ENCODE data around the gene P2RY4.
"Not testable (repeated sequence)": the region's sequence is repeated elsewhere in the genome, so short reads cannot be mapped to it uniquely, and the experiment has no call there.

P2RY4 gene

DNA sequence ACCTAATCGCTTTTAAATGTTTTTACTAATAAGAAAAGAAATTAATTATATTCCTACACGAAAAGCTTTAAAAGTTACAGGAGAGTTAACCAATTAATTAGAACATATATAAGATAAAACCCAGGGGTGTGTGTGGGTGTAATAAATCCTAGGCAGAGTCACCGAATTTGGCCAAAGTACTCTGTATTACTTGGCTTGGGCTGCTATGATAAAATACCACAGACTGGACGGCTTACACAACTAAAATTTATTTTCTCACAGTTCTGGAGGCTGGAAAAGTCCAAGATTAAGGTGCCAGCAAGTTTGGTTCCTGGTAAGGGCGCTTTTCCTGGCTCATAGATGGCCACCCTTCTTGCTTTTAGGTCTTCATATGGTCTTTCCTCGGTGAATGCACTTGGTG lies 15.1 kb downstream of the P2RY4 start:
- no peak for DNase-seq (ENCODE audit: low read depth, low spot score)

DNA sequence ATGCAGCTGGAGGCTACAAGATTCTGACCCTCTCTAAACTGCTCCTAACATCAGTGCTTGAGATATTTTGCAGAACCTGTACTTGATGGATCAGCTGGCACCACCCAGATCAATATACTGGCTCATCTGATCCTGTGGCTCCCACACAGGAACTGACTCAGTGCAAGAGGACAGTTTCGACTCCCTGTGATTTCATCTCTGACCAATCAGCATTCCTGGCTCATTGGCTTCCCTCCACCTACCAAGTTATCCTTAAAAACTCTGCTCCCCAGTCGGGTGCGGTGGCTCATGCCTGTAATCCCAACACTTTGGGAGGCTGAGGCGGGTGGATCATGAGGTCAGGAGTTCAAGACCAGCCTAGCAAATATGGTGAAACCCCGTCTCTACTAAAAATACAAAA lies 16.4 kb downstream of the P2RY4 start:
- DNase-seq (ENCODE audit: low read depth, low spot score) = not testable (repeated sequence)

DNA sequence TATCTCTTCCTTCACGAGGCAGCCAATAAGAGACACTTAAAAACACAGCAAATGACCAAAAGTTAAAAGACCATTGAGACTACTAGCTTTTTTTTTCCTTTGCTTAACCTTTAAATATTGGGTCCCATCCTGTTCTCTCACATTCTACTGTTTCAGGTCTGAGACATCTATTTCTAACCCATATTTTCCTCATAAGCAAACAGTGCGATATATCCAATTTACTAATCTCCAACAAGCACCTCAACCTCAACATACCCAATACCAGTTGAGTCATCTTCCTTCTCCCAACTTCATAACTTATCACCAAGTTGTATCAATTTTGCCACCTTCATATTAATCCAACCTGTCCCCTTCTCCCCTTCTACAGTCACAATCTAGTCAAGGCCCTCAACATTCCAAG lies 18.5 kb downstream of the P2RY4 start:
- DNase-seq (ENCODE audit: low read depth, low spot score) = no peak

DNA sequence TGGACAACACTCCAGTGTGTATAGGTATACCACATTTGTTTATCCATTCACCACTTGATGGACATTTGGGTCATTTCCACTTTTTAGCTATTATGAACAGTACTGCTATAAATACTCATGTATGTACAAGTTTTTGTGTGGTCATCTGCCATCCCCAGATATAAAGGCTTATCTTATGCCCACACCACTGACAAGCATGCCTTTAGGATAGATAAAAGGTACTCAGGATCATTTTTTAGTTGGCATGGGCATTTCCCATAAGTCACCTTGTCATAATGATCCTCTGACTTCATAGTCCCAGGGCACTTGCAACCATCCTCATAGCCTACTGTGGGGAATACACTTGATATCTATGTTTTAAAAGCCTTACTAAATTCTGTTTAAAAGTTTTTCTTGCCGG lies 19.3 kb downstream of the P2RY4 start:
- no peak for DNase-seq (ENCODE audit: low read depth, low spot score)

DNA sequence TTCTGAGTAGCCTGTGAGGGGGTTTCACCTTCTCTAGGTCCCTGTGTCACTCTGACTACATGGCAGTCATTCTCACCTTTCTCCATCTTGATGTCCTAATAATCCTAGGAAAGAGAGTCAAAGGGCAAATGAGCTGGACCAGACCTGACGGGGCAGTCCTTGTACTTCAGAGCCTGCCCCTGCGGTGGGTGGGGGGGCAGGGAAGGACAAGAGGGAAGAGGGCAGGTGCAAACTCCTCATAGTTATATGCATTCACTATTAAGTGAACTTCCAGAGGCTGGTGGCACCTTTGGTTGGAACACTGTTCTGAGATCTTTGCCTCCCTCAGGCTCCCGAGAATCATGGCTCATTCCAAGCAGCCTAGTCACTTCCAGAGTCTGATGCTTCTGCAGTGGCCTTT lies 25.6 kb downstream of the P2RY4 start, which contains the start of gene AWAT1:
TSS of gene AWAT1 (plus strand) at position 301 of the 400 bp plus-strand sequence. CDS start at position 342, 41 bp downstream.
- no peak for DNase-seq (ENCODE audit: low read depth, low spot score)

DNA sequence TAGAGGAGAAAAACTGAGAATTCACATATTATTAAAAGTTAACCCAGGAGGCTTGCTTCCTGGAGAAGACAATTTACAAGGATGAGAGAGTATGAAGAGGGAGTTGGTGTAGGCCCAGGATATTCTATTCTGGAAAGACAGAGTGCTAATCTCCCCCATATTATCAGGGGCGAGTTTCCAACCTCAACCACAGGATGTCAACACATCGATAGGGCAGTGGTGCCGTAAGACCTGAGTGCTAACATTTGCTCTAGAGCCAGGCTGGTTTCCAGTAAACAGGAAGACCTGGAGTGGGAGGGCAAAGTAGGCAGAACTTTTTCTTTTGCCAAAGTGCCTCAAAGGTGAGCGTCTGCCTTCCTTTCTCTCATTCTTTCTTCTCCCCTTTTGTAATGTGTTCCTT lies 28.3 kb downstream of the P2RY4 start:
- DNase-seq (ENCODE audit: low read depth, low spot score) = no peak

DNA sequence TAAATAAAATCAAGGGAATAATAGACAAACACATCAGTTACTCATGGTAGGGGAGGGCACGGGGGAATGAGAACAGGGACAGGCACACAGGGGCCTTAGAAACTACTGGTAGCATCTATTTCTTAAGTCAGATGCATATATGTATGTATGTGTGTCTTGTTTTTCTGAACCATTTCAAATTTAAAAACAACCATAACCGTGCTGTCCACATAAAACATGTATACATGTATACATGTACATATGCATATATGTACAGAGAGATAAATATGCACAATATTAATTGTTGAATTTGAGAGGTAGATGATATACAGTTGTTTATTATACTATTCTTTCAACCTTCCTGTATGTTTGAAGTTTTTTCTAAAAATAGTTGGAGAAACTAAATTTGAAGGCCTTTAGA lies 33.3 kb downstream of the P2RY4 start:
- no peak for DNase-seq (ENCODE audit: low read depth, low spot score)

DNA sequence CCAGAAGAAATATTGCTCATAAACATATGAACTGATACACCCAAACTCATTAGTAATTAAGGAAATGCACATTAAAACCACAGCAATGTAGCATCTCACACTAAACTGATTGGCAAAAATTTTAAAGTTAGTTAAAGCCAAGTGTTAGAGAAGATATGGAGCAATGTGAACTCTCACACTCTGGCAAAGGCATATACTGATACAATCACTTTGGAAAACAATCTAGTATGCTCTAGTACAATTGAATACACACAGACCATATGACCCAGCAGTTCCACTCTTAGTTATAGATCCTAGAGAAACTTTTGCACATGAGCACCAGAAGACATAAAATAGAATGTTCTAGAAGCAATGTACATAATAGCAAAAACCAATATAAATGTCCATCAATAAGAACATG lies 34.0 kb downstream of the P2RY4 start:
- no peak for DNase-seq (ENCODE audit: low read depth, low spot score)

DNA sequence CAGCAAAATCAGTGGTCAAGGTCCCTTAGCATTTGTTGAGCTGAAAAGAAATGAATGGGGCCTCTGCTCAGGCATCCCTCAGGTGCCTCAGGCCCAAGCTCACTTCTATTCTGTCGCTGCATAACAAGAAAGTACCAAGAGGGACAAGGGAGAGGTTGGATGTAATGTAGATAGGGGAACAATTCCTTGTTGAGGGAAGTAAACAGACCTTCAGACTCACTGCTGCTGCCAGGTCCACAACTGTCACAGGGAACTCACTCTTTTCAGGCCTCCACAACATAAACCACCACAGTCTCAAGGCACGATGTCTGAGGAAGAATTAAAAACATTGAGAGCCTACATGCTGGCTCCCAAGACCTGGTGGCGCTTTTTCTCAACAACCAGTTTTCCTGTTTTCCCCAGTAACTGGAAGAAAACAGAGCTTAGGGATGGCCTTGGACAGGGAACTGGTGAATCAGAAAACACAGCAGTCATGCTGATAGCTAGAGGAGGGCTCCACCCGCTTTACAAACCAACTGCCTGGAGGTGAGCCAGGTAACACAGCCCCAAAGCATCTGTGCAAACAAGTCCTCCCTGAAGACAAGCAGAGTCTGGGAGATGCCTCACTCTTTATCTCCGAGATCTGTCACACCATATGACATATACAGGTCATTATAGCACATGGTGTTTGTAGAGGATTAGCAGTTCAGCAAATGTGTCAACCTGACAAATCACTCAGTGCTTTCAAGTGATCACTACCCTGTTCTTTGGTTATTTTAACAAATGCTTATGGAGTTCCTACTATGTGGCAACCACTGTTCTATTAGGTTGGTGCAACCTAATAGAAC lies 39.9 kb downstream of the P2RY4 start:
- peak; percentile 34 for DNase-seq (ENCODE audit: low read depth, low spot score)

DNA sequence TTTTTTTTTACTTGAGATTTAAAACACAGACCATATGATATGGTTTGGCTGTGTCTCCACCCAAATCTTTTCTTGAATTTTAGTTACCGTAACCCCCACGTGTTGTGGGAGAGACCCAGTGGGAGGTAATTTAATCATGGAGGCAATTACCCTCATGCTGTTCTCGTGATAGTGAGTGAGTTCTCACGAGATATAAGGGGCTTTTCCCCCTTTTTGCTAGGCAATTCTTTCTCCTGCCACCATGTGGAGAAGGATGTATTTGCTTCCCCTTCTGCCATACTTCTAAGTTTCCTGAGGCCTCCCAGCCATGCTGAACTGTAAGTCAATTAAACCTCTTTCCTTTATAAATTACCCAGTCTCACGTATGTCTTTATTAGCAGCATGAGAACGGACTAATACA lies 50.4 kb downstream of the P2RY4 start:
- not testable (repeated sequence) for DNase-seq (ENCODE audit: low read depth, low spot score)

DNA sequence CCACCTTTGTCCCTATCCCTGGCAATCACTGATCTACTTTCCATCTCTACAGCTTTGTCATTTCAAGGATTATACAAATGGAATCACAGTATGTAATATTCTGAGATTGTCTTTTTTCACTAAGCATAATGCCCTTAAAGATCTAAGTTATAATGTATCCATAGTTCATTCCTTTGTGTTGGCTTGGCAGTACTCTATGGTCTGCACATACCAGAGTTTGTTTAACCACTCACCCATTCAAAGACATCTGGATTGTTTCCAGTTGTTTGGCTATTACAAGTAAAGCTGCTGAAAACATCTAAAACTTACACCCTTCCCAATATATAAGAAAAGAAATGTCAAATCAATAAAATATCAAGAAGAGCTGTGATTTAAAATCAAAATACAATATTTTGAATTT lies 51.5 kb downstream of the P2RY4 start:
- DNase-seq (ENCODE audit: low read depth, low spot score) = no peak

Measured in ELF-1 (cell line).